Left forelimb (tissue), 1 donor: ENCODE data around the gene SH2D6.
"Not testable (repeated sequence)": the region's sequence is repeated elsewhere in the genome, so short reads cannot be mapped to it uniquely, and the experiment has no call there.

Experiments used
- DNase-seq: peaks from one replicate; pipeline ENCODE4 v3.0.0-alpha.2; 2018; ENCODE audit warnings: low spot score

The SH2D6 gene

GRCh38 chr2:85470850-85471800 is 52.6 kb downstream of the SH2D6 start:
- DNase-seq, result no peak

- no peak for DNase-seq
Observed at GRCh38 chr2:85472261-85472660, 53.7 kb downstream of the SH2D6 start.

- DNase-seq, result no peak
Observed at GRCh38 chr2:85475799-85476490, 57.4 kb downstream of the SH2D6 start.

GRCh38 chr2:85476624-85477023 is 58.1 kb downstream of the SH2D6 start:
- no peak for DNase-seq

- DNase-seq, result no peak
Observed at GRCh38 chr2:85477884-85478283, 59.4 kb downstream of the SH2D6 start.

GRCh38 chr2:85481818-85482777 is 63.6 kb downstream of the SH2D6 start:
- no peak for DNase-seq

GRCh38 chr2:85484615-85485014 is 66.1 kb downstream of the SH2D6 start:
- not testable (repeated sequence) for DNase-seq

GRCh38 chr2:85485815-85486214 is 67.3 kb downstream of the SH2D6 start:
- DNase-seq, result no peak
